Activated T-cell treated with anti-CD3 and anti-CD28 coated beads, Interleukin-2, amount 50 U/mL, for 1 hour (primary cell): ENCODE results near the gene GPR162.

Experiments
- DNase-seq: peaks from one replicate; pipeline ENCODE4 v3.0.0-alpha.2; 2020

Gene GPR162

GRCh38 chr12:6839482-6840201 lies 18.0 kb downstream of the GPR162 start:
- DNase-seq, result no peak

GRCh38 chr12:6840330-6840729 lies 18.7 kb downstream of the GPR162 start:
- DNase-seq, result no peak

GRCh38 chr12:6840761-6841515 lies 19.3 kb downstream of the GPR162 start, which contains the start of gene GNB3:
Gene GNB3 (plus strand): TSS chr12:6840925. CDS start chr12:6841288, 363 bp downstream.
- DNase-seq, result no peak

GRCh38 chr12:6842075-6842474 lies 20.5 kb downstream of the GPR162 start:
- DNase-seq, result no peak

GRCh38 chr12:6843118-6843902 lies 21.7 kb downstream of the GPR162 start:
- no peak for DNase-seq

GRCh38 chr12:6845395-6845794 lies 23.8 kb downstream of the GPR162 start:
- DNase-seq, result no peak

GRCh38 chr12:6846316-6846869 lies 24.8 kb downstream of the GPR162 start:
- DNase-seq, result no peak

GRCh38 chr12:6847676-6848075 lies 26.1 kb downstream of the GPR162 start:
- no peak for DNase-seq

- no peak for DNase-seq
These were observed 27.8 kb downstream of the GPR162 start for GRCh38 chr12:6849427-6849826.

- DNase-seq, result no peak
These were observed 28.4 kb downstream of the GPR162 start for GRCh38 chr12:6849976-6850560.

GRCh38 chr12:6850796-6851152 lies 29.2 kb downstream of the GPR162 start:
- no peak for DNase-seq

GRCh38 chr12:6851153-6851920 lies 29.7 kb downstream of the GPR162 start, which contains the start of gene CDCA3:
Gene CDCA3 (minus strand): TSS chr12:6851286. CDS start chr12:6850952, 334 bp downstream.
- DNase-seq, result peak; percentile 84

GRCh38 chr12:6851921-6852650 lies 30.5 kb downstream of the GPR162 start, which contains the start of gene USP5:
Gene USP5 (plus strand): TSS chr12:6852150. CDS start chr12:6852180, 30 bp downstream.
- peak; percentile 95 for DNase-seq

GRCh38 chr12:6852651-6853354 lies 31.2 kb downstream of the GPR162 start:
- peak; percentile 60 for DNase-seq

GRCh38 chr12:6853626-6854025 lies 32.0 kb downstream of the GPR162 start:
- no peak for DNase-seq

GRCh38 chr12:6854036-6854435 lies 32.4 kb downstream of the GPR162 start:
- no peak for DNase-seq

- DNase-seq, result no peak
These were observed 33.7 kb downstream of the GPR162 start for GRCh38 chr12:6855322-6855721.

GRCh38 chr12:6858799-6859198 lies 37.2 kb downstream of the GPR162 start:
- no peak for DNase-seq

- no peak for DNase-seq
These were observed 38.5 kb downstream of the GPR162 start for GRCh38 chr12:6860116-6860515.

- DNase-seq, result no peak
These were observed 39.3 kb downstream of the GPR162 start for GRCh38 chr12:6860942-6861341.
